ENCODE data around the gene DAB1.

GRCh38 chr1:57278558-57278957 lies 145.3 kb downstream of the DAB1 start:
- no peak for TF ChIP-seq EZH2phosphoT487 (IDR thresholded peaks at IDR 0.05)
- TF ChIP-seq, protein P1, sequence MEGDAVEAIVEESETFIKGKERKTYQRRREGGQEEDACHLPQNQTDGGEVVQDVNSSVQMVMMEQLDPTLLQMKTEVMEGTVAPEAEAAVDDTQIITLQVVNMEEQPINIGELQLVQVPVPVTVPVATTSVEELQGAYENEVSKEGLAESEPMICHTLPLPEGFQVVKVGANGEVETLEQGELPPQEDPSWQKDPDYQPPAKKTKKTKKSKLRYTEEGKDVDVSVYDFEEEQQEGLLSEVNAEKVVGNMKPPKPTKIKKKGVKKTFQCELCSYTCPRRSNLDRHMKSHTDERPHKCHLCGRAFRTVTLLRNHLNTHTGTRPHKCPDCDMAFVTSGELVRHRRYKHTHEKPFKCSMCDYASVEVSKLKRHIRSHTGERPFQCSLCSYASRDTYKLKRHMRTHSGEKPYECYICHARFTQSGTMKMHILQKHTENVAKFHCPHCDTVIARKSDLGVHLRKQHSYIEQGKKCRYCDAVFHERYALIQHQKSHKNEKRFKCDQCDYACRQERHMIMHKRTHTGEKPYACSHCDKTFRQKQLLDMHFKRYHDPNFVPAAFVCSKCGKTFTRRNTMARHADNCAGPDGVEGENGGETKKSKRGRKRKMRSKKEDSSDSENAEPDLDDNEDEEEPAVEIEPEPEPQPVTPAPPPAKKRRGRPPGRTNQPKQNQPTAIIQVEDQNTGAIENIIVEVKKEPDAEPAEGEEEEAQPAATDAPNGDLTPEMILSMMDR (IDR thresholded peaks at IDR 0.05): no peak

All from neural progenitor cell (in vitro differentiated cells).